SKM-1 treated with dmso at 0.1 percent for 144 hours (cell line): ENCODE measurements around the gene CFAP73.

ENCODE experiments used
- DNase-seq: peaks from one replicate; lab custom pipeline; 2025; ENCODE audit not compliant: unreplicated experiment; lab: John Stamatoyannopoulos, UW

Gene CFAP73

GRCh38 chr12:113163030-113163360 is 13.5 kb downstream of the CFAP73 start:
- no peak for DNase-seq

DNA sequence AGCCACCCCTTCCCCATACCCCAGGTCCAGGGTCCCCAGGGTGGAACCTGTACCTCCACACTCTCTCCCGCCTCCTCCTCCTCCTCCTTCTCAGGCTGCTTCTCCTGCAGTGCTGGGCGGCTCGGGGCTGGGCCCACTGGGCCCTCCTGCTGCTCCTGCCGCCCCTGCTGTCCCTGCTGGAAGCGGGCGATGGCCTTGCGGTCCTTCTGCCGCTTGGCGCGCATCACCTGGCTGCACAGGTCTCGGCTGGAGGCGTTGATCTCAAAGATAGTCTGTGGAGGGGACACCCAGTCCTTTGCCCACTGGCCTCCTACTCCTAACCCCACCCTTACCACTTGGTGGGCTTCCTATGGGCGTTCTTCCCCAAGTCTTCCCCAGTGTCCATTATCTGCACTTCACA is 14.5 kb downstream of the CFAP73 start:
- no peak for DNase-seq

GRCh38 chr12:113165521-113166450 is 16.3 kb downstream of the CFAP73 start:
- no peak for DNase-seq

GRCh38 chr12:113167868-113168267 is 18.3 kb downstream of the CFAP73 start:
- DNase-seq, result no peak

GRCh38 chr12:113169697-113170096 is 20.2 kb downstream of the CFAP73 start:
- DNase-seq, result no peak

DNA sequence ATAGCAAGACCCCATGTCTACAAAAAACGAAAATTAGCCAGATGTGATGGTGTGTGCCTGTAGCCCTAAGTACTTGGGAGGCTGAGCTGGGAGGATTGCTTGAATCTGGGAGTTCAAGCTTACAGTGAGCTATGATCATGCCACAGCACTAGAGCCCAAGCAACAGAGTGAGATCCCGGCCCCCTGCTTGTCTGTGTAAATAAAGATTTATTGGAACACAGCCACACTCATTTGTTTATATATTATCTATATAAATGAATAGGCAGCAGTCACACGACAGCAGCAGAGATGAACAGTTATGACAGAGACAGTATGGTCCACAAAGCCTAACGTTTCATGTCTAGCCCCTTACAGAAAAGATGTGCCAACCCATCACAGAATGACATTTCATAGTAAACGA is 20.9 kb downstream of the CFAP73 start:
- DNase-seq, result no peak

- DNase-seq, result no peak
Measured at GRCh38 chr12:113170926-113171325, 21.4 kb downstream of the CFAP73 start.

DNA sequence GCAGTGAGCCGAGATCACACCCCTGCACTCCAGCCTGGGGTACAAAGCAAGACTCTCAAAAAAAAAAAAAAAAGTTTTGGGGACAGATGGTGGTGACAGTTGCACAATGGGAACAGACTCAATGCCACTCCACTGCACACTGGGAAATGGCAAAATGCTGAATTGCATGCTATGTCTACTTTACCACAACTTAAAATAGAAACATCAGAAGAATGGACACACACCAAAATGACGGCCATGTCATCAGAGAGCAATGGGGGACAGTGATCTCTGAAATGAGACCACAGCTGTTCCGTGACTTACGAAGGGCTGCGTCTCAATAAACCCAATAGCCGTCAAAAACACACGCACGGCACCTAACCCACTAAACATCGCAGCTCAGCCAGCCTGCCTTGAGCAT is 22.0 kb downstream of the CFAP73 start:
- no peak for DNase-seq

- no peak for DNase-seq
Measured at GRCh38 chr12:113172185-113172584, 22.7 kb downstream of the CFAP73 start.

DNA sequence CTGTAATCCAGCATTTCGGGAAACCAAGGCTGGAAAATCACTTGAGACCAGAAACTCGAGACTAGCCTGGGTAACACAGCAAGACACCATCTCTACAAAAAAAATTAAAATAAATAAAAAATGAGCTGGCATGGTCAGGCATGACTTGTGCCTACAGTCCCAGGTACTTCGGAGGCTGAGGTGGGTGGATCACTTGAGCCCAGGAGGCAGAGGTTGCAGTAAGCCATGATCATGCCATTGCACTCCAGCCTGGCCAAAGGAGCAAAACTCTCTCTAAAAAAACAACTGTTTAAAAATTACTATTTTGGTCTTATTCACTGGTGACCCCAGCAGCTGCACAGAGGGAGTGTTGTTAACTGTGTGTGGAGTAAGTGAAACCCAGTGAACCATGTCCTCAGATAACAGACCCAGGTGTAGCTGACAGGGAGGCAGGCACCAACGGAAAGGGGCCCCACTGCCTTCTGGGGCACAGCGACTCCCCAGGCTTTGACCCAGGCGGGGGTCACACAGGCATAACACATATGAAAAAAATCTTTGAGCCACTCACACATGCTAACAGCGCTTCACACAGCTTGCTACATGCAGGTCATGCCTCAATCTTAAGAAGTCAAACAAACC is 23.7 kb downstream of the CFAP73 start:
- no peak for DNase-seq

DNA sequence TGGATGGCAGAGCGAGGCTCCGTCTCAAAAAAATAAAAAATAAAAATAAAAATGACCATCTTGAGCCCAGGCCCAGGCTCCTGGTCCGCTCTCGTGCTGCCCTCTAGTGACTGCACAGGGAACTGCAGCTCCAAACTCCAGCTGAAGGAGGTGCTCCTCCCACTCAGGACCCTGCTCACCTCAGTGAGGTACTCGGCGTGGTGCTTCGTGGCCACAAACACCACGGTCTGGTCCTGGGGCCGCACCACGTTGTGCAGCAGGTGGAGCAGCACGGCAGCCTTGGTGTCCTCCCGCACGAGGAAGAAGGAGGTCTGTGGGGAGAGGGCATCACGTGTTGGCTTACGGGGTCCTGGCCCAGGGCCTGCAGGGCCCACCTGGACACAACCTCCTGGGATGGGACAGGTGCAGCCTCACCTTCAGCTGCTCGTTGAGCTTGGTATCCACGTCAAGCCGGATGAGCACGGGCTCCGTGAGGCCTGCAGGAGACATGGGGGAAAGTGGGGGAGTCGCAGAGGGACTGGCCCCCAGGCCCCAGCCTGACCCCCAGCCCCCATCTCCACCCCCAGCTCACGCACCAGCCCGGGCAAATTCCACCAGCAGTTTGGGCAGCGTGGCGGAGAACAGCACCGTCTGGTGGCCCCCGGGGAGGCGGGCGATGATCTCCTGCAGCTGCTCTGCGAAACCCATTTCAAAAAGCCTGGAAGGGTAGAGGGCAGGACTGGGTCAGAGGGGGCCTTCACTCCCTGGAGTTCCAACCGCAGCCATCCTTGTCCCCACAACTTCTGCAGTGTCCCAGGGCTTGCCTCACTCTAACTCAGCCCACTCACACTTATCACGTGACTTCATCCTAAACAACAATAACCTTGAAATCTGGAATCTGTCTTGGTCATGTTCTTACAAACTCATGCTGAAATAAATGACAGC is 25.2 kb downstream of the CFAP73 start:
- peak; percentile 8 for DNase-seq

- DNase-seq, result no peak
Measured at GRCh38 chr12:113179023-113179422, 29.5 kb downstream of the CFAP73 start.

DNA sequence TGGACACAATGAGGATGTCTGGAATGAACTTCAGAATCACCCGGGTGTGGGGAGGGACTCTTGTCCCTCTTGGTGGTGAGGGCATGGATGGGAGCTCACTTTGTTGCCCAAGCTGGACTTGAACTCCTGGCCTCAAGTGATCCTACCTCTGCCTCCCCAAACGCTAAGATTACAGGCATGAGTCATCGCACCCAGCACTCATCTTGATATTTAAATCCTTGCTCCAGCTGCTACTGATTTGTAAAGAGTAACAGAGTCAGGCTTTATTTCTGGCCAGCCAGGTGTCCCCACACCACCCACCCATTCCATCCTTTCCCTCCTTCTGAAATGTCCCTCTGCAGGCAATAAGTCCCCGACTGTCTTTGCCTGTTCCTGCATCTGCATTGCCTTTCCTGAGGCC is 30.8 kb downstream of the CFAP73 start:
- DNase-seq, result no peak

DNA sequence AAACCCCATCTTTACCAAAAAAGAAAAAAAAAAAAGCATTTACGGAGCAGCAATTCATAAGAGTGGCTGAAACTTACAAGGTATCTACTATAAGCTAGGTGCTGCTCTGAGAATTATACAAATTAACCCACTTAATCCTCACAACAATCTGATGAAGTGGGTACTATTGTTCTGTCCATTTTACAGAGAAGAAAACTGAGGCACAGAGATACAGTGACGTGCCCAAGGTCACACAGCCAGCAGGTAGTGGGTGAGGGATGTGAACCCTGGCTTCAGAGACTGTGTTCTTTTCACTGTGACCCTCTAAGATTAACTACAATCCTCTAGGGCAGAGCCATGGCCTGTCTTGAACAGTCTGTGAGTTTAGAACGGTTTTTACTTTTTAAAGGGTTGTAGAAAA is 32.5 kb downstream of the CFAP73 start:
- no peak for DNase-seq

DNA sequence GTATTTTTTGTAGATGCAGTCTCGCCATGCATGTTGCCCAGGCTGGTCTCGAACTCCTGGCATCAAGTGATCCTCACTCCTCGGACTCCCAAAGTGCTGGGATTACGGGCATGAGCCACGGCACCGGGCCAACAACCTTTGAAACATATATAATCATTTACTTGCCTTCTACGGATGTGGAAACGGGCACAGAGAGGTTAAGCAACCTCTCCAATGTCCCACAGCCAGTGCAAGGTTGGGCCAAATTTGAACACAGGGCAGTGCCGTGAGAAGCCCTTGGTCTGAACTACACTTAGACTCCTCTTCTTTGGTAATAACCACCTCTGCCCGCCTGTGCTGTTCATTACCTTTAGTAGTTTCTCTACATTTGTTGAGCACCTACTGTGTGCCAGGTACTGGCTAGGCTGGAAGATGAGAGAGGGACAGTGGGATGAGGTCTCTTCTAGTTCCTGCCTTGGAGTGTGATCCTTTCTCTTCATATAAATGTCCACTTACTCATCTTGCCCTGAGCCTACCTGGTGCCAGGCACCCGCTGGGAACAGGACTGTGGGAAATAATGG is 33.6 kb downstream of the CFAP73 start:
- DNase-seq, result no peak

DNA sequence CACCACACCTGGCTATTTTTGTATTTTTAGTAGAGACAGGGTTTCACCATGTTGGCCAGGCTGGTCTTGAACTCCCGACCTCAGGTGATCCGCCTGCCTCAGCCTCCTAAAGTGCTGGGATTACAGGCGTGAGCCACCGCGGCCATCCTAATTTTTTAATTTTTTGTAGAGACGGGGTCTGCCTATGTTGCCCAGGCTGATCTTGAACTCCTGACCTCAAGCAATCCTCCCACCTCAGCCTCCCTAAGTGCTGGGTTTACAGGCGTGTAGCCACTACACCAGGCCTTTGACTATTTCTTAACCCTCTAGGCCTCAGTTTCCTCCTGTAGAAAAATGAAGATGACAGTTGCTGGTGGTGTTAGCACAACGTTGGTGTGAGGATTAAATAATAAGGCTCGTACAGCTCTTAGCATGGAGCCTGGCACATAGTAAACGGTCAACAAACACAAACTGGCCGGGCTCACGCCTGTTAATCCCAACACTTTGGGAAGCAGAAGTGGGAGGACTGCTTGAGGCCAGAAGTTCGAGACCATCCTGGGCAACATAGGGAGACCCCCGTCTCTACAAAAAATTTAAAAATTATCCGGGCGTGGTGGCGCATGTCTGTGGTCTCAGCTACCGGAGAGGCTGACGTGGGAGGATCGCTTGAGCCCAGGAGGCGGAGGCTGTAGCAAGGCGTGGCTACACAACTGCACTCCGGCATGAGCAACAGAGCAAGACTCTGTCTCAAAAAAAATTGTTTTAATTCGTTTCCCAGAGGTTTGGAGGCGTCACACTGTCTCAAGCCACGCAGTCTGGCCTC is 34.8 kb downstream of the CFAP73 start:
- no peak for DNase-seq

GRCh38 chr12:113184900-113185179 is 35.3 kb downstream of the CFAP73 start:
- peak; percentile 62 for DNase-seq

DNA sequence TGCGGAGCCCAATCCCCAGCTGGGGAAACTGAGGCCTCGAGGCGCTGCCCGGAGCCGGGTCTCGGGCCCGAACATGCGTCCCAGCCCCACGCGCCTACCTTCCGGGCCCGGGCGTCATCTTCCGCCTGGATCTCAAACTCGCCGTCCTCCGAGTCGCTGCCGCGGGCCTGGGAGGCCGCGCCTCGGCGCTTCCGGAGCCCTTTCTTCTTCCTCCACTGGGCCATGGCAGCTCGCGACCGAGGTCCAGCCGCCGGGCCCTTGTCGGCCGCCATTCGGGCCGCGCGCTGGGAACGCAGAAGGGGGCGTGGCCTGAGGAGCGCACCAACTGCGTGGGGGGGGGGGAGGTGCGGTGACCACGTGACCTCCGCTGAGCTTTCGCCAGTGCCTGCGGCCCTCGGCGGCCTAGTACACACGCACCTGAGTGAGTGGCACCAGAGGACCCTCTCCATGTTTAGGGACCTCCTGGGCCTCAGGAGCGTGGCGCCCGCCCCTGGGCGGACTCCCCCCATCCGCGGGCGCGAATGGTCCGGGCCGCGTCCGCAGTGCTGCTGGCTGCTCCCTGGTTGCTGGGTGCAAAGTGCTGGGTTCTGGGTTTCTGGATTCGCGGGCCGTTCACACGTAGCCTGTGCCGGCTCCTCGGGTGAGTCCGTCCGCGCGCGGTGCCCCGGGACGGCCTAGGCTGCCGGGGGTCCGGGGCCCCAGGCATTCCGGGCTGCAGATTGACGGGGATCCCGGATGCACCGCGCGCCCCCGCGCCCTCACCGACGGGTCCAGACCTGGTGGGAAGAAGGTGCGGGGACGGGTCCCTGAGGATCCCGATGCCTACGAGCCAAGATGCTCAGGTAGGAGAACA is 35.9 kb downstream of the CFAP73 start, which contains the start of the genes DDX54 and RITA1:
DDX54 (minus strand) TSS at position 299 of the 853 bp plus-strand sequence; CDS start at position 272, 27 bp downstream.
RITA1 (plus strand) TSS at position 542 of the 853 bp plus-strand sequence. CDS start 1,026 bp downstream, outside the sequence.
- DNase-seq, result peak; percentile 48

DNA sequence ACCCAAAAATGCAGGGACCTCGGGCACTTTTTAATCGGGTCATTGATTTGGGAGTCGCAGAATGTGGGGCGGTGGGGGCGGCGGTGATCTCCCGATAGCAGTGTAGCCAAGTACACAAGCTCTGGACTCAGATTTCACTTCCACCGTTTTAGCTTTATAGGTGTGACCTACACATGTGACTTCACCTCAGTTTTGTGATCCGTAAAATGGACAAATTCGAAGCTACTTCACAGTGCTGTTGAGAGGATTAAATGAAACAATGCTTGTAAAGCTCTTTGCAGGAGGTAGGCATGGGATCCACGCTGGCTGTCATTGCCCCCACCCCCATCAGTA is 36.5 kb downstream of the CFAP73 start:
- DNase-seq, result no peak
